HEK293 (cell line): ENCODE results near the gene CEP85L.

ENCODE experiments used
- TF ChIP-seq, protein P1 (sequence below): fragments of 450-650 bp; formaldehyde crosslinking; IDR thresholded peaks from 2 replicates; pipeline ENCODE4 v1.5.1; 2016; ENCODE audit warnings: missing biosample characterization, missing genetic modification characterization
- TF ChIP-seq, protein P2 (sequence below): fragments of 450-650 bp; IDR thresholded peaks from 2 replicates; pipeline ENCODE4 v1.5.1; 2018; ENCODE audit warnings: missing biosample characterization, missing genetic modification characterization
- TF ChIP-seq, protein P3 (sequence below): fragments of 450-650 bp; formaldehyde crosslinking; IDR thresholded peaks from 2 replicates; pipeline ENCODE4 v1.5.1; 2016; ENCODE audit warnings: missing biosample characterization, missing genetic modification characterization

- TF ChIP-seq, protein P1, sequence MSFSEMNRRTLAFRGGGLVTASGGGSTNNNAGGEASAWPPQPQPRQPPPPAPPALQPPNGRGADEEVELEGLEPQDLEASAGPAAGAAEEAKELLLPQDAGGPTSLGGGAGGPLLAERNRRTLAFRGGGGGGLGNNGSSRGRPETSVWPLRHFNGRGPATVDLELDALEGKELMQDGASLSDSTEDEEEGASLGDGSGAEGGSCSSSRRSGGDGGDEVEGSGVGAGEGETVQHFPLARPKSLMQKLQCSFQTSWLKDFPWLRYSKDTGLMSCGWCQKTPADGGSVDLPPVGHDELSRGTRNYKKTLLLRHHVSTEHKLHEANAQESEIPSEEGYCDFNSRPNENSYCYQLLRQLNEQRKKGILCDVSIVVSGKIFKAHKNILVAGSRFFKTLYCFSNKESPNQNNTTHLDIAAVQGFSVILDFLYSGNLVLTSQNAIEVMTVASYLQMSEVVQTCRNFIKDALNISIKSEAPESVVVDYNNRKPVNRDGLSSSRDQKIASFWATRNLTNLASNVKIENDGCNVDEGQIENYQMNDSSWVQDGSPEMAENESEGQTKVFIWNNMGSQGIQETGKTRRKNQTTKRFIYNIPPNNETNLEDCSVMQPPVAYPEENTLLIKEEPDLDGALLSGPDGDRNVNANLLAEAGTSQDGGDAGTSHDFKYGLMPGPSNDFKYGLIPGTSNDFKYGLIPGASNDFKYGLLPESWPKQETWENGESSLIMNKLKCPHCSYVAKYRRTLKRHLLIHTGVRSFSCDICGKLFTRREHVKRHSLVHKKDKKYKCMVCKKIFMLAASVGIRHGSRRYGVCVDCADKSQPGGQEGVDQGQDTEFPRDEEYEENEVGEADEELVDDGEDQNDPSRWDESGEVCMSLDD (tag by site-specific recombination): no peak
- TF ChIP-seq, protein P2, sequence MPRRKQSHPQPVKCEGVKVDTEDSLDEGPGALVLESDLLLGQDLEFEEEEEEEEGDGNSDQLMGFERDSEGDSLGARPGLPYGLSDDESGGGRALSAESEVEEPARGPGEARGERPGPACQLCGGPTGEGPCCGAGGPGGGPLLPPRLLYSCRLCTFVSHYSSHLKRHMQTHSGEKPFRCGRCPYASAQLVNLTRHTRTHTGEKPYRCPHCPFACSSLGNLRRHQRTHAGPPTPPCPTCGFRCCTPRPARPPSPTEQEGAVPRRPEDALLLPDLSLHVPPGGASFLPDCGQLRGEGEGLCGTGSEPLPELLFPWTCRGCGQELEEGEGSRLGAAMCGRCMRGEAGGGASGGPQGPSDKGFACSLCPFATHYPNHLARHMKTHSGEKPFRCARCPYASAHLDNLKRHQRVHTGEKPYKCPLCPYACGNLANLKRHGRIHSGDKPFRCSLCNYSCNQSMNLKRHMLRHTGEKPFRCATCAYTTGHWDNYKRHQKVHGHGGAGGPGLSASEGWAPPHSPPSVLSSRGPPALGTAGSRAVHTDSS (tag by site-specific recombination): no peak
- TF ChIP-seq, protein P3, sequence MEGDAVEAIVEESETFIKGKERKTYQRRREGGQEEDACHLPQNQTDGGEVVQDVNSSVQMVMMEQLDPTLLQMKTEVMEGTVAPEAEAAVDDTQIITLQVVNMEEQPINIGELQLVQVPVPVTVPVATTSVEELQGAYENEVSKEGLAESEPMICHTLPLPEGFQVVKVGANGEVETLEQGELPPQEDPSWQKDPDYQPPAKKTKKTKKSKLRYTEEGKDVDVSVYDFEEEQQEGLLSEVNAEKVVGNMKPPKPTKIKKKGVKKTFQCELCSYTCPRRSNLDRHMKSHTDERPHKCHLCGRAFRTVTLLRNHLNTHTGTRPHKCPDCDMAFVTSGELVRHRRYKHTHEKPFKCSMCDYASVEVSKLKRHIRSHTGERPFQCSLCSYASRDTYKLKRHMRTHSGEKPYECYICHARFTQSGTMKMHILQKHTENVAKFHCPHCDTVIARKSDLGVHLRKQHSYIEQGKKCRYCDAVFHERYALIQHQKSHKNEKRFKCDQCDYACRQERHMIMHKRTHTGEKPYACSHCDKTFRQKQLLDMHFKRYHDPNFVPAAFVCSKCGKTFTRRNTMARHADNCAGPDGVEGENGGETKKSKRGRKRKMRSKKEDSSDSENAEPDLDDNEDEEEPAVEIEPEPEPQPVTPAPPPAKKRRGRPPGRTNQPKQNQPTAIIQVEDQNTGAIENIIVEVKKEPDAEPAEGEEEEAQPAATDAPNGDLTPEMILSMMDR: no peak
Observed at GRCh38 chr6:118594877-118595276, 56.5 kb downstream of the CEP85L start.
